SK-N-SH (cell line): ENCODE measurements around the gene OSBP2. TPM values are rescaled to one million over a fixed set of nuclear protein-coding genes. Genes with fewer than 3 reads are reported as not detected.

ENCODE experiments used
- CTCF ChIA-PET: fragments of 300-600, 350-600 bp; formaldehyde crosslinking; extraction: SDS; loops from one replicate; lab custom pipeline; 2021; lab: Yijun Ruan, JAX
- POLR2A ChIA-PET: fragments of 350-600 bp; sonication (Branson Sonifier 250); formaldehyde crosslinking; extraction: SDS; loops from one replicate; lab custom pipeline; 2020; ENCODE audit warnings: antibody characterized with exemption, inconsistent platforms; lab: Yijun Ruan, JAX
- DNase-seq: peaks from one replicate; pipeline ENCODE4 v3.0.0; 2012
- H2AFZ ChIP-seq: fragments of 200-600 bp; sonication (generic); 2 replicates; pipeline ENCODE4 v1.8.1; 2016; ENCODE audit warnings: antibody characterized with exemption, mild to moderate bottlenecking, low read depth
- H3F3A ChIP-seq: fragments of 200-600 bp; sonication (generic); replicated peaks from 2 replicates; pipeline ENCODE3; 2016; ENCODE audit warnings: antibody characterized with exemption, mild to moderate bottlenecking; ENCODE audit not compliant: insufficient read depth
- H3K27ac ChIP-seq, 2 experiments: fragments of 200-500 bp in 1 of 2; fragments of 200-600 bp in 1 of 2; sonication (Bioruptor generic) in 1 of 2; sonication (generic), shearing (Covaris generic) in 1 of 2; 2 replicates each; pipeline versions ENCODE4 v1.5.1 to v1.6.1; 2014 to 2016; ENCODE audit warnings: low read depth in 2 of 2, inconsistent platforms in 1 of 2, low read length in 1 of 2, mild to moderate bottlenecking in 1 of 2, mixed read lengths in 1 of 2
- H3K27me3 ChIP-seq: fragments of 200-600 bp; sonication (generic), shearing (Covaris generic); 2 replicates; pipeline ENCODE4 v1.6.1; 2016; ENCODE audit warnings: mixed run types; ENCODE audit not compliant: insufficient read depth
- H3K36me3 ChIP-seq, 2 experiments: fragments of 200-500 bp in 1 of 2; fragments of 200-600 bp in 1 of 2; sonication (Bioruptor generic) in 1 of 2; sonication (generic) in 1 of 2; replicated peaks in 1 of 2; 2 replicates each; pipeline versions ENCODE3 to v1.5.1; 2014 to 2016; ENCODE audit warnings: low read length in 1 of 2, mild to moderate bottlenecking in 1 of 2; ENCODE audit not compliant: insufficient read depth in 2 of 2, control insufficient read depth in 1 of 2
- H3K4me1 ChIP-seq, 2 experiments: fragments of 200-500 bp in 1 of 2; fragments of 200-600 bp in 1 of 2; sonication (Bioruptor generic) in 1 of 2; sonication (generic), shearing (Covaris generic) in 1 of 2; 2 replicates each; pipeline versions ENCODE4 v1.5.1 to v1.6.1; 2014 to 2016; ENCODE audit warnings: low read depth in 1 of 2, low read length in 1 of 2, mixed run types in 1 of 2; ENCODE audit not compliant: insufficient read depth in 2 of 2, control insufficient read depth in 1 of 2
- H3K4me2 ChIP-seq: fragments of 200-600 bp; sonication (generic), shearing (Covaris generic); 2 replicates; pipeline ENCODE4 v1.6.1; 2017; ENCODE audit warnings: mixed run types
- H3K4me3 ChIP-seq, 2 experiments: fragments of 200-500 bp in 1 of 2; fragments of 200-600 bp in 1 of 2; sonication (Bioruptor generic) in 1 of 2; sonication (generic), shearing (Covaris generic) in 1 of 2; 2 replicates each; pipeline versions ENCODE4 v1.5.1 to v1.8.1; 2014 to 2016; ENCODE audit warnings: low read depth in 2 of 2, inconsistent platforms in 1 of 2, low read length in 1 of 2, mild to moderate bottlenecking in 1 of 2, mixed read lengths in 1 of 2, moderate library complexity in 1 of 2
- H3K79me2 ChIP-seq: fragments of 200-600 bp; sonication (generic); 2 replicates; pipeline ENCODE4 v1.8.1; 2017; ENCODE audit warnings: mild to moderate bottlenecking; ENCODE audit not compliant: insufficient read depth
- H3K9ac ChIP-seq: fragments of 200-600 bp; sonication (generic); 2 replicates; pipeline ENCODE4 v1.6.1; 2017; ENCODE audit warnings: mixed run types
- H3K9me2 ChIP-seq: fragments of 200-600 bp; sonication (generic); 2 replicates; pipeline ENCODE4 v1.6.1; 2017; ENCODE audit warnings: mixed run types
- H3K9me3 ChIP-seq: fragments of 200-600 bp; sonication (generic); 2 replicates; pipeline ENCODE4 v1.6.1; 2017; ENCODE audit warnings: mixed run types, mild to moderate bottlenecking, moderate library complexity
- H4K20me1 ChIP-seq: fragments of 200-600 bp; sonication (generic); 2 replicates; pipeline ENCODE4 v1.6.1; 2017; ENCODE audit warnings: mild to moderate bottlenecking, mixed run types; ENCODE audit not compliant: insufficient read depth
- ELF1 ChIP-seq: IDR thresholded peaks from 2 replicates; pipeline ENCODE4 v1.4.0; 2012
- FOXM1 ChIP-seq: IDR thresholded peaks from 2 replicates; pipeline ENCODE4 v1.4.0; 2012; ENCODE audit warnings: low read depth, mild to moderate bottlenecking
- GABPA ChIP-seq: IDR thresholded peaks from 2 replicates; pipeline ENCODE4 v1.4.0; 2012; ENCODE audit warnings: low read depth, mild to moderate bottlenecking
- JUND ChIP-seq: IDR thresholded peaks from 2 replicates; pipeline ENCODE4 v1.4.0; 2012
- MAX ChIP-seq: IDR thresholded peaks from 2 replicates; pipeline ENCODE4 v1.4.0; 2012; ENCODE audit warnings: low read depth
- MEF2A ChIP-seq: IDR thresholded peaks from 2 replicates; pipeline ENCODE4 v1.4.0; 2012; ENCODE audit warnings: low read depth, borderline replicate concordance
- NRF1 ChIP-seq: IDR thresholded peaks from 2 replicates; pipeline ENCODE4 v1.6.1; 2012; ENCODE audit warnings: low read depth, mild to moderate bottlenecking, low read length
- POLR2AphosphoS5 ChIP-seq: IDR thresholded peaks from 2 replicates; pipeline ENCODE4 v1.6.1; 2012; ENCODE audit warnings: low read depth, low read length
- RFX5 ChIP-seq: IDR thresholded peaks from 2 replicates; pipeline ENCODE4 v1.6.1; 2012; ENCODE audit warnings: mild to moderate bottlenecking, improper control_type of control experiment, low read length
- SMC3 ChIP-seq: IDR thresholded peaks from 2 replicates; pipeline ENCODE4 v1.6.1; 2012; ENCODE audit warnings: low read depth, low read length, improper control_type of control experiment
- TAF1 ChIP-seq: IDR thresholded peaks from 2 replicates; pipeline ENCODE4 v1.6.1; 2012; ENCODE audit warnings: low read depth, mild to moderate bottlenecking, low read length, moderate library complexity, borderline replicate concordance
- USF2 ChIP-seq: fragments of 150-350 bp; IDR thresholded peaks from 2 replicates; pipeline ENCODE4 v1.6.1; 2017; ENCODE audit warnings: antibody characterized with exemption, low read length, low read depth, borderline replicate concordance
- YY1 ChIP-seq: IDR thresholded peaks from 2 replicates; pipeline ENCODE4 v1.4.0; 2012; ENCODE audit warnings: low read depth, mild to moderate bottlenecking
- WGBS: methylation state at CpG from one replicate; pipeline ENCODE4 v1.1.6; 2017; ENCODE audit warnings: low lambda C conversion rate; 5-methylcytosine and 5-hydroxymethylcytosine counted together
- polyA plus RNA-seq, 3 experiments: library from polyadenylated mRNA; depleted of rRNA; stranded (reverse); fragments of >200 nt; gene quantifications; 2 replicates each; pipeline ENCODE4 v1.2.3, GENCODE V29; 2012
- TF ChIP-seq, protein P1 (sequence below): IDR thresholded peaks from 2 replicates; pipeline ENCODE4 v1.6.1; 2012; ENCODE audit warnings: mild to moderate bottlenecking, low read depth, low read length, moderate library complexity

The OSBP2 gene
- polyA plus RNA-seq, 1 of the 3 experiments (the other 2 are of a cell fraction) = 3.1 TPM

DNA sequence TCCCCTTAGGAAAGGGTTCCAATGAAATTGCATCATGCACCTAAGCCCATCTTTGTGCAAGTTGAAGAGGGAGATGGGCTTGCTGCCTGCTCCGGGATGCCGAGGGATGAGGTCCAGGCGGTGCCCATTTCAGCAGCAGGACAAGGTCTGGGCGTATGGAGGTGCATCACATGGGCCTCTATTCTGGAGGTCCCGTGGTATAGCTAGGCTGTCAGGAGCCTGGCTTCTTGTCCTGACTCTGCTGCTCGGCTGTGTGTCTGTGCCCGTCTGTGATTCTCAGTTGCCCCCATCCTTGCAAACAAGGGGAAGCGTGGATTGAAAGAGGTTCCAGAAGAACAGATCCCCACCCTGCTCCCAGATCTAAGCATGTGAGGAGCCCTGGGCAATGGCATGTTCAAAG lies 130.0 kb downstream of the OSBP2 start:
- DNase-seq = no peak
- Histone ChIP-seq H4K20me1 (no peaks in the 10 kb centered on the region), H3K79me2 (no peaks in the 10 kb centered on the region), H3K4me2 (no peak overlapping the region), H3K9me3 (no peaks in the 10 kb centered on the region), H3K9ac (no peak overlapping the region), H3K27me3 (no peaks in the 10 kb centered on the region), H3K36me3 (no peaks in the 10 kb centered on the region), H3F3A (peaks cover 4% of the 10 kb centered on the region), H2AFZ (no peak overlapping the region), H3K4me3 (no peak overlapping the region), H3K9me2 (no peaks in the 10 kb centered on the region), H3K4me1 (peaks cover 2 to 23% of the 10 kb centered on the region in 2 experiments; a peak in 2 of 4 replicates), H3K27ac (no peak overlapping the region)
- ChIA-PET POLR2A (no interaction called here), CTCF (interaction anchor here (1.0 to 1.2 kb wide), 2 partner anchors 10 to 18 kb away, joined by 3 to 4 read pairs; no protein-coding TSS in a partner anchor)
- TF ChIP-seq, protein P1, sequence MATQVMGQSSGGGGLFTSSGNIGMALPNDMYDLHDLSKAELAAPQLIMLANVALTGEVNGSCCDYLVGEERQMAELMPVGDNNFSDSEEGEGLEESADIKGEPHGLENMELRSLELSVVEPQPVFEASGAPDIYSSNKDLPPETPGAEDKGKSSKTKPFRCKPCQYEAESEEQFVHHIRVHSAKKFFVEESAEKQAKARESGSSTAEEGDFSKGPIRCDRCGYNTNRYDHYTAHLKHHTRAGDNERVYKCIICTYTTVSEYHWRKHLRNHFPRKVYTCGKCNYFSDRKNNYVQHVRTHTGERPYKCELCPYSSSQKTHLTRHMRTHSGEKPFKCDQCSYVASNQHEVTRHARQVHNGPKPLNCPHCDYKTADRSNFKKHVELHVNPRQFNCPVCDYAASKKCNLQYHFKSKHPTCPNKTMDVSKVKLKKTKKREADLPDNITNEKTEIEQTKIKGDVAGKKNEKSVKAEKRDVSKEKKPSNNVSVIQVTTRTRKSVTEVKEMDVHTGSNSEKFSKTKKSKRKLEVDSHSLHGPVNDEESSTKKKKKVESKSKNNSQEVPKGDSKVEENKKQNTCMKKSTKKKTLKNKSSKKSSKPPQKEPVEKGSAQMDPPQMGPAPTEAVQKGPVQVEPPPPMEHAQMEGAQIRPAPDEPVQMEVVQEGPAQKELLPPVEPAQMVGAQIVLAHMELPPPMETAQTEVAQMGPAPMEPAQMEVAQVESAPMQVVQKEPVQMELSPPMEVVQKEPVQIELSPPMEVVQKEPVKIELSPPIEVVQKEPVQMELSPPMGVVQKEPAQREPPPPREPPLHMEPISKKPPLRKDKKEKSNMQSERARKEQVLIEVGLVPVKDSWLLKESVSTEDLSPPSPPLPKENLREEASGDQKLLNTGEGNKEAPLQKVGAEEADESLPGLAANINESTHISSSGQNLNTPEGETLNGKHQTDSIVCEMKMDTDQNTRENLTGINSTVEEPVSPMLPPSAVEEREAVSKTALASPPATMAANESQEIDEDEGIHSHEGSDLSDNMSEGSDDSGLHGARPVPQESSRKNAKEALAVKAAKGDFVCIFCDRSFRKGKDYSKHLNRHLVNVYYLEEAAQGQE = no peak
- TF ChIP-seq RFX5 (no peak), USF2 (no peak), SMC3 (no peak), MAX (no peak), MEF2A (no peak), YY1 (no peak), TAF1 (no peak), ELF1 (no peak), JUND (no peak), NRF1 (no peak), FOXM1 (no peak), POLR2AphosphoS5 (no peak), GABPA (no peak)
- 82% methylated on average over 6 of the region's 8 CpGs for WGBS
